ENCODE measurements around the gene LNPK.
"Not testable (repeated sequence)": the region's sequence is repeated elsewhere in the genome, so short reads cannot be mapped to it uniquely, and the experiment has no call there.

Gene LNPK

GRCh38 chr2:175965773-175966172 lies 36.3 kb downstream of the LNPK start:
- no peak for DNase-seq

GRCh38 chr2:175964195-175964594 lies 37.9 kb downstream of the LNPK start:
- DNase-seq: no peak

- DNase-seq: not testable (repeated sequence)
These were observed 38.9 kb downstream of the LNPK start for GRCh38 chr2:175963171-175963570.

GRCh38 chr2:175957845-175958244 lies 44.2 kb downstream of the LNPK start:
- no peak for DNase-seq

GRCh38 chr2:175955136-175955535 lies 46.9 kb downstream of the LNPK start:
- DNase-seq: no peak

GRCh38 chr2:175950512-175950911 lies 51.6 kb downstream of the LNPK start:
- DNase-seq: no peak

- DNase-seq: no peak
These were observed 53.9 kb downstream of the LNPK start for GRCh38 chr2:175948191-175948590.

GRCh38 chr2:175947073-175947472 lies 55.0 kb downstream of the LNPK start:
- DNase-seq: no peak

- DNase-seq: no peak
These were observed 60.4 kb downstream of the LNPK start for GRCh38 chr2:175941699-175942098.

- no peak for DNase-seq
These were observed 64.9 kb downstream of the LNPK start for GRCh38 chr2:175937216-175937615.

GRCh38 chr2:175935289-175936181 lies 66.5 kb downstream of the LNPK start:
- DNase-seq: no peak

- no peak for DNase-seq
These were observed 69.4 kb downstream of the LNPK start for GRCh38 chr2:175932675-175933074.

- DNase-seq: peak; percentile 83
These were observed 70.3 kb downstream of the LNPK start for GRCh38 chr2:175931805-175932204.

- peak; percentile 3 for DNase-seq
These were observed 71.6 kb downstream of the LNPK start for GRCh38 chr2:175930504-175930903.

- peak; percentile 8 for DNase-seq
These were observed 72.2 kb downstream of the LNPK start for GRCh38 chr2:175929850-175930249.

- peak; percentile 43 for DNase-seq
These were observed 75.8 kb downstream of the LNPK start for GRCh38 chr2:175926272-175926671.

- no peak for DNase-seq
These were observed 79.9 kb downstream of the LNPK start for GRCh38 chr2:175922160-175922559.

- DNase-seq: no peak
These were observed 83.1 kb downstream of the LNPK start for GRCh38 chr2:175918935-175919334.

- no peak for DNase-seq
These were observed 87.2 kb downstream of the LNPK start for GRCh38 chr2:175914846-175915245.

- not testable (repeated sequence) for DNase-seq
These were observed 88.0 kb downstream of the LNPK start for GRCh38 chr2:175913849-175914743.

- DNase-seq: not testable (repeated sequence)
These were observed 88.8 kb downstream of the LNPK start for GRCh38 chr2:175913267-175913666.

GRCh38 chr2:175904035-175904434 lies 98.0 kb downstream of the LNPK start:
- no peak for DNase-seq

GRCh38 chr2:175903384-175903936 lies 98.6 kb downstream of the LNPK start:
- DNase-seq: no peak

Measured in fibroblast of skin of right biceps (primary cell).